OCI-LY1 (cell line): ENCODE data around the gene IGF1R.

ENCODE experiments used
- H2AFZ ChIP-seq: fragments of 200-600 bp; sonication (generic), shearing (Covaris generic); 2 replicates; pipeline ENCODE4 v1.6.0; 2014; ENCODE audit warnings: antibody characterized with exemption, mild to moderate bottlenecking, low read length
- H3F3A ChIP-seq: fragments of 200-600 bp; sonication (generic), shearing (Covaris generic); 2 replicates; pipeline ENCODE4 v1.6.0; 2014; ENCODE audit warnings: mild to moderate bottlenecking, antibody characterized with exemption, low read length, moderate library complexity; ENCODE audit not compliant: insufficient read depth
- H3K27ac ChIP-seq: fragments of 200-600 bp; sonication (generic); 2 replicates; pipeline ENCODE4 v1.5.1; 2014; ENCODE audit warnings: low read length, mixed run types, mild to moderate bottlenecking, low read depth; ENCODE audit not compliant: poor library complexity, severe bottlenecking
- H3K27me3 ChIP-seq: fragments of 200-600 bp; sonication (generic); 2 replicates; pipeline ENCODE4 v1.6.0; 2014; ENCODE audit warnings: antibody characterized with exemption, mild to moderate bottlenecking, low read length, moderate library complexity; ENCODE audit not compliant: insufficient read depth
- H3K36me3 ChIP-seq: fragments of 200-600 bp; sonication (generic); 2 replicates; pipeline ENCODE4 v1.6.1; 2014; ENCODE audit warnings: mild to moderate bottlenecking, antibody characterized with exemption, low read length, moderate library complexity, mixed read lengths; ENCODE audit not compliant: insufficient read depth
- H3K4me1 ChIP-seq: fragments of 200-600 bp; sonication (generic); 2 replicates; pipeline ENCODE4 v1.5.1; 2014; ENCODE audit warnings: mild to moderate bottlenecking, low read length, moderate library complexity; ENCODE audit not compliant: insufficient read depth, severe bottlenecking
- H3K4me2 ChIP-seq: fragments of 200-600 bp; sonication (generic), shearing (Covaris generic); 2 replicates; pipeline ENCODE4 v1.6.1; 2014; ENCODE audit warnings: low read length
- H3K4me3 ChIP-seq: fragments of 200-600 bp; sonication (generic); 2 replicates; pipeline ENCODE4 v1.5.1; 2014; ENCODE audit warnings: low read length, low read depth, mild to moderate bottlenecking, mixed read lengths; ENCODE audit not compliant: poor library complexity, severe bottlenecking
- H3K79me2 ChIP-seq: fragments of 200-600 bp; shearing (Covaris generic); 2 replicates; pipeline ENCODE4 v1.6.1; 2016; ENCODE audit warnings: mixed run types, low read length, mixed read lengths; ENCODE audit not compliant: insufficient read depth
- H3K9ac ChIP-seq: fragments of 200-600 bp; sonication (generic), shearing (Covaris generic); 2 replicates; pipeline ENCODE4 v1.6.1; 2014; ENCODE audit warnings: mild to moderate bottlenecking, low read length, mixed read lengths
- H3K9me2 ChIP-seq: fragments of 200-600 bp; sonication (generic), shearing (Covaris generic); 2 replicates; pipeline ENCODE4 v1.6.1; 2014; ENCODE audit warnings: low read depth, mild to moderate bottlenecking, low read length, mixed read lengths
- H3K9me3 ChIP-seq: fragments of 200-600 bp; shearing (Covaris generic); 2 replicates; pipeline ENCODE4 v1.6.1; 2014; ENCODE audit warnings: low read length, mixed read lengths
- H4K20me1 ChIP-seq: fragments of 200-600 bp; sonication (generic), shearing (Covaris generic); 2 replicates; pipeline ENCODE4 v1.6.0; 2016; ENCODE audit warnings: mild to moderate bottlenecking, low read length; ENCODE audit not compliant: insufficient read depth
- CTCF ChIP-seq: fragments of 200-600 bp; sonication (generic), shearing (Covaris generic); IDR thresholded peaks from 2 replicates; pipeline ENCODE4 v1.5.1; 2017; ENCODE audit warnings: mild to moderate bottlenecking, antibody characterized with exemption, low read length, moderate library complexity, mixed read lengths
- EZH2 ChIP-seq: fragments of 200-600 bp; sonication (generic), shearing (Covaris generic); IDR thresholded peaks from 2 replicates; pipeline ENCODE4 v1.8.0; 2017; ENCODE audit warnings: borderline replicate concordance, mixed run types, mild to moderate bottlenecking, antibody characterized with exemption, low read length, moderate library complexity, mixed read lengths

Gene IGF1R

GRCh38 chr15:98663045-98663444 is 14.7 kb downstream of the IGF1R start:
- Histone ChIP-seq H3K27ac (no peak overlapping the region), H3K27me3 (no peaks in the 10 kb centered on the region), H3K9ac (no peak overlapping the region), H3F3A (no peaks in the 10 kb centered on the region), H2AFZ (no peak overlapping the region), H3K9me2 (no peaks in the 10 kb centered on the region), H3K36me3 (no peaks in the 10 kb centered on the region), H3K4me3 (no peak overlapping the region), H4K20me1 (no peaks in the 10 kb centered on the region), H3K79me2 (no peaks in the 10 kb centered on the region), H3K9me3 (no peaks in the 10 kb centered on the region), H3K4me1 (no peaks in the 10 kb centered on the region), H3K4me2 (no peak overlapping the region)
- TF ChIP-seq CTCF (no peak), EZH2 (no peak)

GRCh38 chr15:98663606-98664005 is 15.3 kb downstream of the IGF1R start:
- Histone ChIP-seq H3K4me3 (no peak overlapping the region), H3K36me3 (no peaks in the 10 kb centered on the region), H3K4me1 (no peaks in the 10 kb centered on the region), H3K27me3 (no peaks in the 10 kb centered on the region), H3K9me3 (no peaks in the 10 kb centered on the region), H2AFZ (no peak overlapping the region), H3K9ac (no peak overlapping the region), H4K20me1 (no peaks in the 10 kb centered on the region), H3K4me2 (no peak overlapping the region), H3F3A (no peaks in the 10 kb centered on the region), H3K27ac (no peak overlapping the region), H3K9me2 (no peaks in the 10 kb centered on the region), H3K79me2 (no peaks in the 10 kb centered on the region)
- TF ChIP-seq EZH2, result no peak
- no peak for TF ChIP-seq CTCF

- no peaks in the 10 kb centered on the region for H4K20me1 ChIP-seq
- H3K4me3 ChIP-seq, result no peak overlapping the region
- no peaks in the 10 kb centered on the region for H3F3A ChIP-seq
- H3K27ac ChIP-seq, result no peak overlapping the region
- H3K9me2 ChIP-seq, result no peaks in the 10 kb centered on the region
- no peaks in the 10 kb centered on the region for H3K79me2 ChIP-seq
- no peaks in the 10 kb centered on the region for H3K36me3 ChIP-seq
- no peak overlapping the region for H3K9ac ChIP-seq
- no peaks in the 10 kb centered on the region for H3K4me1 ChIP-seq
- no peak overlapping the region for H3K4me2 ChIP-seq
- H3K9me3 ChIP-seq, result no peaks in the 10 kb centered on the region
- H3K27me3 ChIP-seq, result no peaks in the 10 kb centered on the region
- TF ChIP-seq CTCF (no peak), EZH2 (no peak)
- H2AFZ ChIP-seq, result no peak overlapping the region
Measured at GRCh38 chr15:98666441-98666840, 18.1 kb downstream of the IGF1R start.
